Endodermal cell (in vitro differentiated cells): ENCODE measurements around the gene WNT8B. TPM values are rescaled to one million over a fixed set of nuclear protein-coding genes. Genes with fewer than 3 reads are reported as not detected.
A peak's percentile ranks its signal among the peaks of the same experiment; 100 is the strongest.

Experiments used
- DNase-seq: peaks from one replicate; pipeline ENCODE4 v3.0.0-alpha.2; 2017
- H3K27ac ChIP-seq: 2 replicates; pipeline ENCODE4 v1.5.1; 2013; ENCODE audit warnings: mild to moderate bottlenecking, low read depth, low read length, moderate library complexity
- H3K27me3 ChIP-seq: 2 replicates; pipeline ENCODE4 v1.6.1; 2013; ENCODE audit warnings: mild to moderate bottlenecking, low read length, moderate library complexity; ENCODE audit not compliant: insufficient read depth, control insufficient read depth, poor library complexity, severe bottlenecking
- H3K36me3 ChIP-seq: 2 replicates; pipeline ENCODE4 v1.7.0; 2013; ENCODE audit warnings: mild to moderate bottlenecking, low read length, moderate library complexity; ENCODE audit not compliant: control insufficient read depth, insufficient read depth
- H3K4me1 ChIP-seq: one replicate; pipeline ENCODE4 v1.7.0; 2013; ENCODE audit warnings: low read length; ENCODE audit not compliant: control insufficient read depth, insufficient read depth
- H3K4me3 ChIP-seq: 2 replicates; pipeline ENCODE4 v1.5.1; 2013; ENCODE audit warnings: mild to moderate bottlenecking, low read length, moderate library complexity
- H3K9ac ChIP-seq: 2 replicates; pipeline ENCODE4 v1.6.1; 2013; ENCODE audit warnings: mild to moderate bottlenecking, low read length, moderate library complexity; ENCODE audit not compliant: poor library complexity, severe bottlenecking; ENCODE audit errors: extremely low read depth
- H3K9me3 ChIP-seq: 2 replicates; pipeline ENCODE4 v1.6.1; 2013; ENCODE audit warnings: mild to moderate bottlenecking, low read length, moderate library complexity; ENCODE audit not compliant: control insufficient read depth
- H3K27ac Mint-ChIP-seq: 2 replicates; pipeline ENCODE4 v1.8.0; 2020; ENCODE audit warnings: mixed read lengths
- H3K27me3 Mint-ChIP-seq: 2 replicates; pipeline ENCODE4 v1.8.0; 2021; ENCODE audit warnings: mild to moderate bottlenecking, mixed read lengths; ENCODE audit not compliant: insufficient read depth
- H3K36me3 Mint-ChIP-seq: 2 replicates; pipeline ENCODE4 v1.8.0; 2020; ENCODE audit warnings: low read depth, mixed read lengths
- H3K4me1 Mint-ChIP-seq: 2 replicates; pipeline ENCODE4 v1.8.0; 2020; ENCODE audit warnings: mixed read lengths
- H3K4me3 Mint-ChIP-seq: 2 replicates; pipeline ENCODE4 v1.8.0; 2020; ENCODE audit warnings: mild to moderate bottlenecking, moderate library complexity, mixed read lengths
- H3K9me3 Mint-ChIP-seq: 2 replicates; pipeline ENCODE4 v1.8.0; 2020; ENCODE audit warnings: mild to moderate bottlenecking, mixed read lengths
- WGBS, 2 experiments: methylation state at CpG; one replicate each; pipeline versions ENCODE4 v1.1.5 to v1.1.7; 2013; ENCODE audit warnings: missing lambda C conversion rate in 2 of 2, mixed read lengths in 1 of 2; ENCODE audit not compliant: insufficient coverage in 1 of 2, insufficient read length in 1 of 2; 5-methylcytosine and 5-hydroxymethylcytosine counted together
- total RNA-seq, 2 donors: library from RNA; stranded (reverse); fragmentation: NEBNext Ultra II Directional in 1 of 2; extraction: Animal tissue kit (Norgen Biotek cat#: 25700) in 1 of 2; gene quantifications; 2 replicates in 1 of 2; 3 replicates in 1 of 2; pipeline ENCODE4 v1.2.1, GENCODE V29; 2021
- TF ChIP-seq, protein P1 (sequence below): fragments of 200-600 bp; sonication (generic); conservative IDR thresholded peaks from 2 replicates; pipeline ENCODE4 v1.5.0; 2021; ENCODE audit warnings: antibody characterized with exemption, mild to moderate bottlenecking

Gene WNT8B
- total RNA-seq, 2 donors from 2014 or later = 0.13 TPM; not detected in 1

DNA sequence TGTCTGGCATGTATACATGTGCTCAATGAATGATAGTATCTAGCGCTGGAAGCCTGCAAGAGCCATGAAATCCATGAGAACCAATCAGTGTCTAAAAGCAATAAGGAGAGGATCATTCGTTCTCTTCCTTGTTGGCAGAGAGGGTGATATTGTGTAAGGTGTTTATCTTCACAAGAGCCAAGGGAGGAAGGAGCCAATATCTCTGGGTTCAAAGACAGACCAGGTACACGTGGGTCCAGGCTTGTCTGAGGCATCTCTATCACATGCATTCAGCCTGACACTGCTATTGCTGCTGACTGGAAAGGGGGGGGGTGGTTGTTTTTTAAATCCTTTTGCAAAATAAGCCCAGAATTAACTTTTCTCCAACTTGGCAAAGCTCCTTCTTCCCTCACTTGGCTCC is 52.8 kb downstream of the WNT8B start:
- H3K27ac Mint-ChIP-seq = no peak overlapping the region
- TF ChIP-seq, protein P1, sequence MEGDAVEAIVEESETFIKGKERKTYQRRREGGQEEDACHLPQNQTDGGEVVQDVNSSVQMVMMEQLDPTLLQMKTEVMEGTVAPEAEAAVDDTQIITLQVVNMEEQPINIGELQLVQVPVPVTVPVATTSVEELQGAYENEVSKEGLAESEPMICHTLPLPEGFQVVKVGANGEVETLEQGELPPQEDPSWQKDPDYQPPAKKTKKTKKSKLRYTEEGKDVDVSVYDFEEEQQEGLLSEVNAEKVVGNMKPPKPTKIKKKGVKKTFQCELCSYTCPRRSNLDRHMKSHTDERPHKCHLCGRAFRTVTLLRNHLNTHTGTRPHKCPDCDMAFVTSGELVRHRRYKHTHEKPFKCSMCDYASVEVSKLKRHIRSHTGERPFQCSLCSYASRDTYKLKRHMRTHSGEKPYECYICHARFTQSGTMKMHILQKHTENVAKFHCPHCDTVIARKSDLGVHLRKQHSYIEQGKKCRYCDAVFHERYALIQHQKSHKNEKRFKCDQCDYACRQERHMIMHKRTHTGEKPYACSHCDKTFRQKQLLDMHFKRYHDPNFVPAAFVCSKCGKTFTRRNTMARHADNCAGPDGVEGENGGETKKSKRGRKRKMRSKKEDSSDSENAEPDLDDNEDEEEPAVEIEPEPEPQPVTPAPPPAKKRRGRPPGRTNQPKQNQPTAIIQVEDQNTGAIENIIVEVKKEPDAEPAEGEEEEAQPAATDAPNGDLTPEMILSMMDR = no peak
- H3K4me1 Mint-ChIP-seq = peaks cover 10% of the 10 kb centered on the region
- H3K4me3 Mint-ChIP-seq = no peak overlapping the region
- no peak for DNase-seq
- Histone ChIP-seq H3K9me3 (no peaks in the 10 kb centered on the region), H3K9ac (no peak overlapping the region), H3K4me1 (peaks cover under 1% of the 10 kb centered on the region), H3K27ac (no peak overlapping the region), H3K27me3 (peaks cover 85% of the 10 kb centered on the region), H3K36me3 (no peaks in the 10 kb centered on the region), H3K4me3 (no peak overlapping the region)
- WGBS, 2 experiments = 87 to 98% methylated on average over 3 of the region's 3 CpGs
- no peaks in the 10 kb centered on the region for H3K9me3 Mint-ChIP-seq
- H3K36me3 Mint-ChIP-seq = peaks cover 2% of the 10 kb centered on the region
- peaks cover 70% of the 10 kb centered on the region for H3K27me3 Mint-ChIP-seq

DNA sequence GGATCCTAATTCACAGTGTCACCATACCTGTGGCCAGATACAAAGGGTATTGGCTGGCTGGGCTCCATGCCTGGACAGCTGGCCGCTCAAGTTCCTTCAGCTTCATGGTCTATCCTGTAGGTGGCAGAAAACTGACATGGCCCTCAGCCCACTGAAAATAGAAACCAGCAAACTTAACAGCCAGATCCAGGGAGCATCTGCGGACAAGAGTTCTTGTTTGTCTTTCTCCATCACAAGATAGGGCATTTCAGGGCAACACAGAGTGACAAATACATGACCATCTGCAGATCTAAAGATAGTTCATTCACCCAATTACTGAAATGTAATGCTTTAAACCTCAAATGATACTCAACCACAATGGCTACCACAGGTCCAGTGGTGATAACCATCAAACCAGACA is 54.0 kb downstream of the WNT8B start:
- H3K36me3 Mint-ChIP-seq = peaks cover 2% of the 10 kb centered on the region
- WGBS, 2 experiments = 81 to 100% methylated on average over 1 to 2 of the region's 2 CpGs
- H3K27ac Mint-ChIP-seq = no peak overlapping the region
- H3K4me3 ChIP-seq = no peak overlapping the region
- H3K4me1 ChIP-seq = peaks cover 4% of the 10 kb centered on the region
- DNase-seq = peak; percentile 68
- no peak overlapping the region for H3K9ac ChIP-seq
- no peaks in the 10 kb centered on the region for H3K9me3 ChIP-seq
- TF ChIP-seq, protein P1 = peak; percentile 69
- no peaks in the 10 kb centered on the region for H3K9me3 Mint-ChIP-seq
- no peaks in the 10 kb centered on the region for H3K36me3 ChIP-seq
- H3K27me3 Mint-ChIP-seq = peaks cover 66% of the 10 kb centered on the region
- H3K4me1 Mint-ChIP-seq = peaks cover 10% of the 10 kb centered on the region
- H3K4me3 Mint-ChIP-seq = no peak overlapping the region
- no peak overlapping the region for H3K27ac ChIP-seq
- H3K27me3 ChIP-seq = peaks cover 75% of the 10 kb centered on the region

DNA sequence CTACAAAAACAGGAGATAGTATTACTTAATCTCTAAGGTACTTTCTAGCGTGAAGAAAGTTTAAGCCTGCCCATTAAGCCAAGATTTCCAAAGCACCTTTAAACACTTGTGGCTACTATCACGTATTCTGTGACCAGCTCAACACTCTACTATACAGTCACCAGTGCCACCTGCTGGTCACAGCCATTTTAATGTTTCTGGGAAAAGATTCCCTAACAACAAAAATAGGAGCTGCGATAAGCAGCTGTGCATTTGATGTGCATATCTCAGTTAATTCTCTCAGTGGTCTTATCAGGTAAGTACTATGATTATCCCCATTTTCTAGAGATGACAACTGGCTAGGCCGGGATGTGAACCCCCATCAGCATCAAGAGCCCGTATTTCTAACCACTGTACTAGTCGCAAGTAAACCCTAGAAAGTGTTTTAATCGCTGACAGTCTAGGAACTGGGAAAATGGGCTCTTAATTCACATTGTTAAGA is 56.0 kb downstream of the WNT8B start:
- no peaks in the 10 kb centered on the region for H3K9me3 Mint-ChIP-seq
- Histone ChIP-seq H3K4me1 (peaks cover 4% of the 10 kb centered on the region), H3K9me3 (no peaks in the 10 kb centered on the region), H3K4me3 (peak overlapping the region; percentile 70), H3K36me3 (peaks cover 16% of the 10 kb centered on the region), H3K9ac (no peak overlapping the region), H3K27me3 (peaks cover 60% of the 10 kb centered on the region), H3K27ac (no peak overlapping the region)
- peak overlapping the region; percentile 67 for H3K4me3 Mint-ChIP-seq
- WGBS, 2 experiments = 15 to 18% methylated on average over 6 to 7 of the region's 7 CpGs
- H3K27ac Mint-ChIP-seq = no peak overlapping the region
- H3K27me3 Mint-ChIP-seq = peaks cover 56% of the 10 kb centered on the region
- TF ChIP-seq, protein P1 = peak; percentile 84
- DNase-seq = peak; percentile 87
- H3K36me3 Mint-ChIP-seq = peaks cover 8% of the 10 kb centered on the region
- H3K4me1 Mint-ChIP-seq = peaks cover 10% of the 10 kb centered on the region
